Peyer's patch (tissue), 4 donors: Measurements from ENCODE around the gene HOXD13.

ENCODE experiments used
- POLR2A ChIP-seq, 2 donors: fragments of 450-650 bp; IDR thresholded peaks; one replicate each; pipeline ENCODE4 v1.5.1; 2017; ENCODE audit warnings: antibody characterized with exemption in 2 of 2, mild to moderate bottlenecking in 2 of 2, moderate library complexity in 2 of 2
- TF ChIP-seq, protein P1 (sequence below), 6 experiments: fragments of 450-650 bp in 4 of 6; fragments of 200-600 bp in 2 of 6; sonication (generic) in 1 of 6; IDR thresholded peaks; one replicate each; pipeline ENCODE4 v1.5.1; 2017 to 2019; ENCODE audit warnings: antibody characterized with exemption in 6 of 6, mild to moderate bottlenecking in 3 of 6, moderate library complexity in 1 of 6

DNA sequence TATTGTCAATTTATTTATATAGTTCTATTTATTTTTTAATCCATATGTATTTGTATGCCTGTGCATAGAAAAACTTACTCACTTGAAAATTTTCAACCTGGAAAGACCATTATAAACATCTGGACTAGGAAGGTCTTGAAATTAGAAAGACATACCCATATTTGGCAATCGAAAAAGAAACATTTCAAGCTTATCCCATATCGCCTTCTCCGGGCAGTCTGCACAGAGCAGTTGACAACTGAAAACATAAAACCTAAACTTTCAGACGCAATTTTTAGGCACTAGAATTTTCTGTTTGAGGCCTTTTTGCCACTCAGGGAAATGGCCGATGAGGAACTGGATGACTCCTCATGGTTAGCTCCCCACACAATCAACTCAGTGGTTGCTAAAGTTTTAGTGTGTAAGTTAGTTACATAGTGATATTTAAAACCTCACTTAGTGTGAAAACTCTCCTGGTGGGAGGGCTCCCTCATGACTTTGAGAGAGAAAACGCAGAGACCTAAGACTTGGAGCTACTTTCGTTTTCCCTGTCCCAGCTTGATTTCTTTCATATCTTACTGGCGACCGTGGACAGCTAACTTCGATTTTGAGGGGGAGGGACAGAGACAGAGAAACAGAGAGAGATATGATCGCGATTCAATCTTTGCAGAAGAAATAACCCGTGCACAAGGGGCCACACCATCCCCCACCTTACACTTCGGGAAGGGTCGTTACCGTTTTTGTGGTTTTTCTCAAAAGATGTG lies 3.9 kb downstream of the HOXD13 start:
- TF ChIP-seq, protein P1, sequence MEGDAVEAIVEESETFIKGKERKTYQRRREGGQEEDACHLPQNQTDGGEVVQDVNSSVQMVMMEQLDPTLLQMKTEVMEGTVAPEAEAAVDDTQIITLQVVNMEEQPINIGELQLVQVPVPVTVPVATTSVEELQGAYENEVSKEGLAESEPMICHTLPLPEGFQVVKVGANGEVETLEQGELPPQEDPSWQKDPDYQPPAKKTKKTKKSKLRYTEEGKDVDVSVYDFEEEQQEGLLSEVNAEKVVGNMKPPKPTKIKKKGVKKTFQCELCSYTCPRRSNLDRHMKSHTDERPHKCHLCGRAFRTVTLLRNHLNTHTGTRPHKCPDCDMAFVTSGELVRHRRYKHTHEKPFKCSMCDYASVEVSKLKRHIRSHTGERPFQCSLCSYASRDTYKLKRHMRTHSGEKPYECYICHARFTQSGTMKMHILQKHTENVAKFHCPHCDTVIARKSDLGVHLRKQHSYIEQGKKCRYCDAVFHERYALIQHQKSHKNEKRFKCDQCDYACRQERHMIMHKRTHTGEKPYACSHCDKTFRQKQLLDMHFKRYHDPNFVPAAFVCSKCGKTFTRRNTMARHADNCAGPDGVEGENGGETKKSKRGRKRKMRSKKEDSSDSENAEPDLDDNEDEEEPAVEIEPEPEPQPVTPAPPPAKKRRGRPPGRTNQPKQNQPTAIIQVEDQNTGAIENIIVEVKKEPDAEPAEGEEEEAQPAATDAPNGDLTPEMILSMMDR (IDR thresholded peaks at IDR 0.05) = no peak
- no peak for TF ChIP-seq POLR2A (IDR thresholded peaks at IDR 0.05)
